Jurkat, Clone E6-1 (cell line): ENCODE results near the gene ECSIT.

Experiments
- DNase-seq: peaks from one replicate; pipeline ENCODE4 v3.0.0-alpha.2; 2011; ENCODE audit warnings: low read depth, low spot score
- H3K4me3 ChIP-seq: 2 replicates; pipeline ENCODE4 v1.5.1; 2011; ENCODE audit warnings: mild to moderate bottlenecking, low read length, control low read depth, moderate library complexity

Gene ECSIT

DNA sequence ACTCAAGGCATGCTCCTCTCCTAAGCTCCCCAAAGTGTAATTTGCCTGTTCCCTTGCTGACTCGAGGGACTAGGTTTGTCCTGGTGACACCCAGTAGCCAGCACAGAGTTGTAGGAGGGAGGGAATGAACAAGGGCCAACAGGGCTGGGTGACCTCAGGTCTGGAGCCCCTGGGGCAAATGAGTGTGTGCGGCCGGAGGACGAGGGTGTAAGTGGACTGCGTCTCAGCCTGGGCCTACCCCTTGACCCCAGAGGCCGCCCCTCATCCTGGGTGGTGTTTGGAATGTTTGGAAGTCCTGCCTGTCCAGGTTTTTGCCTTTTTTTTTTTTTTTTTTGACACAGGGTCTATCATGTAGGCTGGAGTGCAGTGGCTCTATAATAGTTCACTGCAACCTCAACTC lies 22.0 kb downstream of the ECSIT start:
- H3K4me3 ChIP-seq = no peak overlapping the region
- DNase-seq = no peak

DNA sequence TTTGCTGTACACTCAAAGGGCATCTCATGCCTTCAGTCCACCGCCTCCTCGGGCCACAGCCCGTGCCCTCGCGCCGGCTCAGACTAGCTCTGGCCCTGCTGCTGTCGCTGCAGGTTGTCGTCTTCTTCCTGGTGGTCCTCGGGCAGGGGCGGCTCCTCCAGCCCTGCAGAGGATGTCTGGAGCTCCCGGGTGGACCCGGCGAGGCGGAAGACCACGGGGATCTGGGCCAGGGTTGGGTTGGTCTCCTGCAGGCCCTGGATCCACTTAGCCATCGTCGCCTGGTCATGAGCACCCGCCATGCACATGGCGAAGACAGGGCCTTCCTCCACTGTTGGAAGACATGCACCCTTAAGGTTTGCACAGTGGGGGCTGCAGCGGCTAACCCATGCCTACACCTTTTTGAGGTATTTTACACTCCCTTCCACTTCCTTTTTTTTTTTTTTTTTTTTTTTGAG lies 22.8 kb downstream of the ECSIT start:
- peak overlapping the region; percentile 64 for H3K4me3 ChIP-seq
- no peak for DNase-seq

DNA sequence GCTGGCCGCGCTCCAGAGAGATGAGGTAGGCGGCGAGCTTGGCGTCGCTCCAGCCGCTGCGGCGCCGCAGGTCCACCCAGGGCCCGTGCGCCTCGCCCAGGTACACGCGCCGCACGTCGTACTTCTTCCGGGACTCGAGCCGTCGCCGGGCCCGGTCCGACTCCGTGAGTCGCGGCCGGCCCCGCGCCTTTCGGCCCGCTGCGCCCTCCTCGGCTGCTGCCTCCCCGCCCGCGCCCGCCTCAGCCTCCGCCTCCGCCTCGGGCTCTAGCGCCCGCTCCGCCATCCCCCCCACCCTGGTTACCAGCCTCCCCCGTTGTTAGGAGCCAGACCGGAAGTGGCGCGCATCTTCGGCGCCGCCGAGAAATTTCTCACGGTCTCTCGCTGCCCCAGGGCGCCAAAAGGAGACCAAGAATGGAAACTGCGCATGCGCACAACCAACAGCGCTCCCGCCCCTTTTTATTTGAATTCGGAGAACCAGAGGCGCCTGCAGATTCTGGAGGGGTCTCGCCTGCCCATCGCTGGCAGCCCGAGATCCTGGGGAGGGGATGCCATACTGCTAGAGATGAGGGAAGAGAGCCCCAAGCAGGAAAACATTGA lies 23.3 kb downstream of the ECSIT start, which contains the start of gene ZNF653:
Gene ZNF653 (minus strand): TSS at position 336 of the 597 bp plus-strand sequence. CDS start 53 bp downstream, at position 283.
- peak; percentile 92 for DNase-seq
- peak within 1 kb of the TSS; percentile 64 for H3K4me3 ChIP-seq

DNA sequence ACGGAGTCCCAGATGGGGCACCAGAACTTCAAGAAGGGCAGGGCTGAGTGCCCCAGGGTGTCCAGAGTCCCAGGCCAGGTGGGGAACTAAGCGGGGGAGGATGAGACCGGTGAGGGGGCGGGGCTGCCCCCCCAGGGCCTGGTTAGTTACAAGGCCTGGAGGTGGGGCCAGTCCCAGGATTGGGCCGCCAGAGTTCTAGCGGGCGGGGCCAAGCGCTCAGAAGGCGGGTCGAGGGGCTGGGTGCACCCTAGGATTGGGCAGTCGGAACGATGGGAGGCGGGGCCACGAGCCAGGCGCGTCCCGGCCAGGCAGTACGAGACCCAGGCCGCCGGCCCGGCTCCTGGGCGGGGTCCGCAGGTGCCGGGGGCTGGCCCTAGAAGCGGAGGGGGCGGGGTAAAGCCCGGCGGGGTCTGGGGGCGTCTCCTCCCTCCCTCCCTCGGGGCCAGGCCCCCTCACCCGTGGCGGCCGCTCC lies 23.9 kb downstream of the ECSIT start:
- peak overlapping the region; percentile 64 for H3K4me3 ChIP-seq
- DNase-seq = peak; percentile 92

DNA sequence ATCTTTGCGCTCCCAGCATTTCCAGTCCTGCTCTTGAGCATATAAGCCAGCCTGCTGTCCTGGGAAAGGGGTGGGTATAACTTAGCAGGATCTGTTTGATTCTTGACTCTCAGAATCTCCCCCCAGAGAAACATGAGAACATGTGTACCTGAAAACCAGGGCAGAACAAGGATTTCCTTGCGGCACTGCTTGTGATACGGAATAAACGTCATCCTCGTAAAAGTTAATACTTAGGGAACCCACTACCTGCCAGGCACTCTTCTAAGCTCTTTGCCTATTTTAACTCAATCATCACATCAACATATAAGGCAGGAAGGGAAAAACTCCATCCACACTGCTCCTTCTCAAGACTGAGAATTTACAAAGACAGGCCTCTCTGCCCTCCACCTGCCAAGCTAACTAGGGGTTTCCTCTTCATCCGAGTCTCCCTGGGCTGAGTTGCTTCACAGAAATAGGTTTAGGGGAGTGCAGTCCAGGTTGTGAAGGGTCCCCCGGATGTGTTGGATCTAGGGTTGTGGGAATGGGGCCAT lies 24.4 kb downstream of the ECSIT start:
- H3K4me3 ChIP-seq = peak overlapping the region; percentile 64
- no peak for DNase-seq

GRCh38 chr19:11499890-11500420 lies 29.0 kb downstream of the ECSIT start:
- no peak overlapping the region for H3K4me3 ChIP-seq
- DNase-seq = no peak

DNA sequence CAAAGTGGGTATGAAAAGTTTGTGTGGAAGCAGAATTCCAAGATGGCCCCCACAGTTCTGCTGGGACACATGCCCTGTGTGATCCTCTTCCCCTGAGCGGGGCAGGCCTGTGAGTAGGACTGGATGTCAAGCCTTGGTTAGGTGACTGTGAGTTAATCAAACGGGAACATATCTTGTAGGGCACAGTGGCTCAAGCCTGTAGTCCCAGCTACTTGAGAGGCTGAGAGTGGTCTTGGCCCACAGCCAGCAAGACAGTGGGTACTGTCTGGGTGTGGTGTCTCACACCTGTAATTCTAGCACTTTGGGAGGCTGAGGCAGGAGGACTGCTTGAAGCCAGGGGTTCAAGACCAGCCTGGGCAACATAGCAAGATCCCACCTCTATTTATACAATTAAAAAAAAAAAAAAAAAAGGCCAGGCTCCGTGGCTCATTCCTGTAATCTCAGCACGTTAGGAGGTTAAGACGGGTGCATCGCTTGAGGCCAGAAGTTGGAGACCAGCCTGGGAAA lies 29.7 kb downstream of the ECSIT start:
- DNase-seq = no peak
- no peak overlapping the region for H3K4me3 ChIP-seq

DNA sequence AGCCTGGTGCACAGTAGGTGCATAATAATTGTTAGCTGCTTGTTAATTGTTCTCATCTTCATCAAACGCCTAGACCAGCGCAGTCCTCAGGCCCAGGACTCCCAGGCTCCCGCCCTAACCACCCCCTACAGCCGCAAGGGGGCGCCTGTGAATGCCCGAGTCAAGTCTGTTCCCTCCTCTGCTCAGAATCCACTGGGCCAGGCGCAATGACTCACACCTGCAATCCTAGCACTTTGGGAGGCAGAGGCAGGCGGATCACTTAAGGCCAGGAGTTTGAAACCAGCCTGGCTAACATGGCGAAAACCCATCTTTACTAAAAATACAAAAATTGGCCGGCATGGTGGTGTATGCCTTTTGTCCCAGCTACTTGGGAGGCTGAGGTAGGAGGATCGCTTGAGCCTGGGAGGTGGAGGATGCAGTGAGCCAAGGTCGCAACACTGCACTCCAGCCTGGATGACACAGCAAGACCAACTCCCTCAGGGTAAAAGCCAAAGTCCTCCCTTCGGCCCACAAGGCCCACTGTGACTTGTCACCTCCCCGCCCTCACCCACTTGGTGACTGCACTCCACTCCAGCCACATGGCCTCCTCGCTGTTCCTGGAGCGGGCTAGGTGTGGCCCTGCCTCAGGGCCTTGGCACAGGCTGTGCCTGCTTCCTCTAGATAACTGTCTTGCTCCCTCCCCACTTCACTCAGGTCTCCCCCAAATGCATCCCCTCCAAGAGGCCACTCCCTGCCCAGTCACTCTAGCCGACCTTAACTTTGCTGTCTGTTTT lies 32.4 kb downstream of the ECSIT start:
- DNase-seq = peak; percentile 42
- H3K4me3 ChIP-seq = no peak overlapping the region

- no peak overlapping the region for H3K4me3 ChIP-seq
- DNase-seq = no peak
Observed at GRCh38 chr19:11495885-11496284, 33.0 kb downstream of the ECSIT start.

DNA sequence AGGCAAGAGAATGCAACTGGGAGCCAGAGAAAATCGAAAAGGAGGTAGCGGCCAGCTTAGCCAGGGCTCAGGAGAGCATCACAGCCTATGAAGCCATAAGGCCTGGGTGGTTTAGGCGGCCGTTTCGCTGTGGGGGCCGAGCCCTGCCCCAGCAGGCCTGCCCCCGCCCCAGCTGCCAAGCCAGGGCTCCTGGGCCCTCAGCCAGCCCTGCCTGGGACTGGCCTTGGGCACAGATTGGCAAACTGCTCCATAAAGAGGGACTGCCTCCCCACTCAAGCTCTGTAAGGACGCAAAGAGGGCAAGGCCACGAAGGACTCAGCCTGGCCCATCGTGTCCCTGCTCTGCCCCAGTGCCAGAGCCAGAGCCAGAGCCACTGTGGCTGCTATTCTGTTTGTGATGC lies 33.5 kb downstream of the ECSIT start:
- no peak for DNase-seq
- H3K4me3 ChIP-seq = no peak overlapping the region

- no peak for DNase-seq
- H3K4me3 ChIP-seq = no peak overlapping the region
Observed at GRCh38 chr19:11494634-11495285, 34.2 kb downstream of the ECSIT start.

DNA sequence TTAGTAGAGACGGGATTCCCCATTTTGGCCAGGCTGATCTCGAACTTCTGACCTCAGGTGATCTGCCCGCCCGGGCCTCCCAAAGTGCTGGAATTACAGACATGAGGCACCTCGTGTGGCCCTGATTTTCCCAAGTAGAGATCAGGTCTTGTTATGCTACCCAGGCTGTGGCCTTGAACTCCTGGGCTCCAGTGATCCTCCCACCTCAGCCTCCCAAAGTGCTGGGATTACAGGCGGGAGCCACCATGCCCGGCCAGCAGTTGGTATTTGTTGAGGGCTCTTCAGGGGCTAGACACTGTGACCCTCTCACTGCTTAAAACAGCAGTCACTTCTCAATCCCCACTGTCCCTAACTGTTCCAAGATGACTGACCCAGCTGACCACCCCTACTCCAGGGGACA lies 39.6 kb downstream of the ECSIT start:
- DNase-seq = no peak

DNA sequence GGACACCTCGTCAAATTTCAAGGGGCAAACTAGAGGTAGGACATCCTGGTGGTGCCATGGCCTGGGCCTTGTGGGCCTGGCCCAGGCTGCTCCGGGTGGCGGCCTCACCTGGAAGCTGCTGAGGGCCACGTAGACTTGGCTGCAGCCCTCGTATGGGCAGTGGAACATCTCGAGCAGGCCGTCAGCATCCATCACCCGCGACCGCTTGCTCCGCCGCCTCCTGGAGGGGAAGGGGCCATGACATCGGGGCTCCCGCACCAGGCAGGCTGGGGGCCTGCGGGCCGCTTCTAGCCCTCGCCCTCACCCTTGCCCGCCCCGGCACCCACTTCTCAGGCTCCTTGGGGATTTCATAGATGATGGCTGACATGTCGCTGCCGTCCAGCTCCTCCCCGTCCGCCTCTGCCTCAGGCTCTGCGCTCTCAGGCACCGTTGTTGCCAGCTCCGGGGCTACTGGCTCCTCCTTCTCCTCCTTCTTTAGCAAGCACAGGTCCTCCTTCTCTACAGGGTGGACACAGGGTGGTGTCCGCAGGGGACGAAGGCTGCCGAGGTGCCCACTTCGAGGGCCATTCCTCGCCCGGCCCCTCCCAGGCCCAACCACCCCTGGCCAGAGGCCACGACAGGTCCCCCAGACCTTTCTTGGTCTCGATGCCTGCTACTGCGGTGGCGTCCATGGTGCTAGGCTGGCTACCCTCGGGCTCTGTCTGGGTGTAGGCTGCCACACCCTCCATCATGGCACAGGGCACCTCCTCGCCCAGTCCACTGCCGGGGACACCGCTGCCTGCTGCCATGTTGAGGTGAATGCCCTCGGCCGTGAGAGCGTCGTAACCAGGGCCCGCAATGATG lies 42.1 kb downstream of the ECSIT start:
- no peak for DNase-seq
- no peak overlapping the region for H3K4me3 ChIP-seq

More for the DNA sequence above, 39.6 kb downstream of the ECSIT start:
- no peak overlapping the region for H3K4me3 ChIP-seq

GRCh38 chr19:11485245-11485837 lies 43.6 kb downstream of the ECSIT start:
- no peak overlapping the region for H3K4me3 ChIP-seq
- DNase-seq = no peak

- H3K4me3 ChIP-seq = no peak overlapping the region
- no peak for DNase-seq
Observed at GRCh38 chr19:11483366-11484111, 45.4 kb downstream of the ECSIT start.

DNA sequence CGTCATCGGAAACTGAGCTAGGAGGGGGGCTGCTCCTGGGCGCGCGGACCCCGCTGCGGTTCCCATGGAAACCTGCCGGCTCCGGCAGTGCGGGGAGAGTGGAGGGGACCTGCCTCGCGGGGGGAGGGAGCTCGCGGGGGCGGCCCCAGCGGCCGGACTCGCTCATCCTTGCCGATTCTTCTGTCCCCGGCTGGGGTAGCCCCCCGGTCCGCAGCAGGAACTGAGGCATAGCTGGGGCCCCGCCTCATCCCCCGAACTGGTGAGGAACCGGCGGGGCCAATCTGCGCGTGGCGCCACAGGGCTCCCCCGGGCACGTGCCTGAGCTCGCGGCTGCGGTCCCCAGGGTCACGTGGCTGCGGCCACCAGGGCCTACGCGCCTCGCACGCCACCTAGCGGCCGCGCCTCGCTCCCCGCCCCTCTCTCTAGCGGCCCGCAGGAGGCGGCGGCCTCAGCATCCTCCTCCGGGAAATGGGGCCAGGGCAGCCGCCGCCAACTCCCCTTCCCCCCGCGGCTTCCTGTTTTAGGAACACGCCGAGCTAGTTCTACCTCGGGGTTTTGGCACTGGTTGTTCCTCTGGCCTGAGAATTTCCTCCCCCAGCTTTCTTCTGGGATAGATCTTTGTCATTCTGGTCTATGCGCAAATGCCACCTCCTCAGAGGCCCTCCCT lies 46.4 kb downstream of the ECSIT start:
- peak overlapping the region; percentile 48 for H3K4me3 ChIP-seq
- DNase-seq = peak; percentile 87
